ENCODE measurements around the gene ANAPC15.
"Not testable (repeated sequence)": the region's sequence is repeated elsewhere in the genome, so short reads cannot be mapped to it uniquely, and the experiment has no call there.

The ANAPC15 gene

DNA sequence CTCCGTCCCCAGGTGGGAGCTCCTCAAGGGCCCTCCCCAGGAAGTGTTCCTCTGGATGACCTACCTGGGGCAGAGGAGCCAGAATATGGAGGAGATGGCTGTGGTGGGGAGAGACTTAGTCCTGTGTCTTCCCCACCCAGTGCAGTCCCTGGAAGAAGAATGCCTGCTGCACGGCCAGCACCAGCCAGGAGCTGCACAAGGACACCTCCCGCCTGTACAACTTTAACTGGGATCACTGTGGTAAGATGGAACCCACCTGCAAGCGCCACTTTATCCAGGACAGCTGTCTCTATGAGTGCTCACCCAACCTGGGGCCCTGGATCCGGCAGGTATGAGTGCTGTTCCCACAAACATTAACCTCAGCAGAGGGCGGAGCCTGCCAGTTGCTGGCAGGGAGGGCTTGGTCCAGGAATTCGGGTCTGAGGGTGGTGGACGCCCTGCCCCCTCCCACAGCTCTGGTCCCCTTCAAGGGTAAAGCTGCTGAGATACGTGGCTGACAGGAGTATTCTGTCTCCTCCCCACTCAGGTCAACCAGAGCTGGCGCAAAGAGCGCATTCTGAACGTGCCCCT, 26.4 kb upstream of the ANAPC15 start:
- Histone ChIP-seq H3K27me3 (ENCODE audit: low read depth) (no peaks in the 10 kb centered on the region), H3K9me3 (no peaks in the 10 kb centered on the region), H3K36me3 (replicated peaks) (no peaks in the 10 kb centered on the region), H3K4me1 (no peaks in the 10 kb centered on the region), H3K4me3 (no peak overlapping the region)
- in situ Hi-C loops (cut with MboI; ENCODE audit: low sequenced_read_pairs) = no loop called here
- DNase-seq (ENCODE audit: low spot score in 2 of 2) = no peak

DNA sequence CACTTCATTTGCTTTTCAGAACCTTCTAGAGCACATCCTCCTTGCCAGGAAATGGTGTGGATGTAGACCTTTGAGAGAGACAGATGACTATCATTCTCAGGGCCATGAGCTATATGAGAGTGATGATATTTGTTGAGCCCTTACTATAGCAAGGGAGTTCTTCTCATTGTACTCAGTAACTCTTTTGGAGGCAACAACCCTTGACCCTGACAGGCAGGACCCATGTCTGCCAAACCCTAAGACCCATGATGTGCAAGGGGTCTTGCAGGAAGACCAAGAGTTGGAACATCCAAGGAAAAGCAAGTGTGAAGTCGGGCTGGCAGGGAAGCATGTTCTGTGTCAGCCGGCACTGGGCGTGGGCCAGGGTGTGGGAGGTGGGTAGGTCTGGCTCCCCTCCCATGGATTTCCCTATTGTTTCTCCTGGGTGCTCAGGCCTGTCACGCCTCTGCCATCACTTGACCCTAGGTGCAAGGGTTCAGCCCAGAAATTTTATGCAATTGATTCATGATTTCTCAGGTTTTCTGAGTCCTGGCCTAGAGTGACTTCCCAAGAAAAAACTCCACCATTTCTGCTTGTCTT, 24.3 kb upstream of the ANAPC15 start:
- DNase-seq (ENCODE audit: low spot score in 2 of 2) = no peak
- no peak overlapping the region for H3K4me3 ChIP-seq
- no peaks in the 10 kb centered on the region for H3K36me3 ChIP-seq (replicated peaks)
- no peaks in the 10 kb centered on the region for H3K4me1 ChIP-seq
- in situ Hi-C loops (cut with MboI; ENCODE audit: low sequenced_read_pairs) = no loop called here
- H3K9me3 ChIP-seq = no peaks in the 10 kb centered on the region
- no peaks in the 10 kb centered on the region for H3K27me3 ChIP-seq (ENCODE audit: low read depth)

DNA sequence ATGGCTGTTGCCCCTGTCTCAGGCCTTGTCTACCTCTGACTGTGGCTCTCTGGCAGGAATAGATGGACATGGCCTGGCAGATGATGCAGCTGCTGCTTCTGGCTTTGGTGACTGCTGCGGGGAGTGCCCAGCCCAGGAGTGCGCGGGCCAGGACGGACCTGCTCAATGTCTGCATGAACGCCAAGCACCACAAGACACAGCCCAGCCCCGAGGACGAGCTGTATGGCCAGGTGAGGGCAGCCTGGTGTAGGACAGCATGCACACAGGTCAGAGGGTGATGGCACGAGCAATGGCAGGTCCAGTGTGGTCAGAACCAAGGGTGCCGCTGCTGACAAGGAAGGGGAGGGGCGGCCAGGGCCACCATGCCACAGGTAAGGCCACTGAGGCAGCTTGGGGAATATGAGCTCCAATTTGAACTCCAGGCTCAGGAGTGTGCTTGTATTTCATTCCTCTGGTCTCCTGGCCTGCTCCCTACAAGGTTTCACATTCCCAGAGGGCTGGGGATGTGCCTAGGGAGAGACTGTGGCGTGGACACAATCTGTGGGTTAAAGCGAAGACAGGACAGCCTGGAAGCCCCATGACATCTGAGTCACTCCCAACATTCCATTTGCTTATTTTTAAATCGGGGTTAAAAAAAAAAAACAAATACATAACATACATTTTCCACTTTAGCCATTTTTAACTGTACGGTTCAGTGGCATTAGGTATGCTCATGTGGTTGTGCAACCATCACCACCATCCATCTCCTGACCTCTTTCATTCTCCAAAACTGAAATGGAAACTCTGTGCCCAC, 23.6 kb upstream of the ANAPC15 start:
- Histone ChIP-seq H3K36me3 (replicated peaks) (no peaks in the 10 kb centered on the region), H3K4me3 (no peak overlapping the region), H3K27me3 (ENCODE audit: low read depth) (no peaks in the 10 kb centered on the region), H3K9me3 (no peaks in the 10 kb centered on the region), H3K4me1 (no peaks in the 10 kb centered on the region)
- no peak for DNase-seq (ENCODE audit: low spot score in 2 of 2)
- in situ Hi-C loops (cut with MboI; ENCODE audit: low sequenced_read_pairs) = no loop called here

DNA sequence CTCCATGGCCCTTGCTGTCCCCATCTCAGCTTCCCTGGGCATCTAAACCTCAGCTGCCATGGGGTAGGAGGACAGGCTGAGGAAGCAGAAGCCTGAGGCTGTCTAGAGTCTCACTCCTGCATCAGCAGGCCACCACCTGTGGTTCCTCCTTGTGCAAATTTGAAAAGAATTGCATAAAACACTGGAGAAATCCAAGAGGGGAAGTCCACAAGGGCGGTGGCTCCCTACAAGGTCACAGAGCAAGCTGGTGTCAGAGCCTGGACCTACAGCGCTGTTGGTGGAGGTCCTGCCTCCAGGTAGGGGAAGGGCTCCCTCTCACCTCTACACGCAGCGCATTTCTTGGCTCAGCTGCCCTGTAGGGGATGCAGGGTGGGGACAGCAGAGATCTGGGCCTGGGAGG, 23.0 kb upstream of the ANAPC15 start, which contains the start of gene FOLR3:
FOLR3 (plus strand) TSS at position 253 of the 400 bp plus-strand sequence. CDS start 228 bp downstream, outside the sequence.
- H3K4me3 ChIP-seq; H3K4me1 ChIP-seq; in situ Hi-C loops (cut with MboI; ENCODE audit: low sequenced_read_pairs); DNase-seq (ENCODE audit: low spot score in 2 of 2); H3K36me3 ChIP-seq (replicated peaks); H3K27me3 ChIP-seq (ENCODE audit: low read depth); H3K9me3 ChIP-seq: not testable (repeated sequence)

DNA sequence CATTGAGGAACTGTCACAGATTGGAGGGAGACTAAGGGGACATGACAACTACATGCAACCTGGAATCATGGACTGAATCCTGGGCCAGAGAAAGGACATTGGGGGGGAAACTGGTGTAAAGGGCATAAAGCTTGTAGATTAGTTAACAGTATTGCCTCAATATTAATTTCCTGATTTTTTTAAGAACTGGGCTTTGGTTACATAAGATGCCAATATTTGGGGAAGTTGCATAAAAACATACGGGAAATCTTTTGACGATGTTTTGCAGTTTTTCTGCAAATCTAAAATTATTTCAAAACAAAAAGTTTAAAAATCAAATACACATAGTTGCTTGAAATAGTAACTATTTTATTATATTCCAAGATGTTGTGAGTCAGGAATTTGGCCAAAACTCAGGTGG, 20.2 kb upstream of the ANAPC15 start:
- H3K4me3 ChIP-seq = no peak overlapping the region
- no peaks in the 10 kb centered on the region for H3K27me3 ChIP-seq (ENCODE audit: low read depth)
- DNase-seq (ENCODE audit: low spot score in 2 of 2) = no peak
- in situ Hi-C loops (cut with MboI; ENCODE audit: low sequenced_read_pairs) = no loop called here
- H3K4me1 ChIP-seq = no peaks in the 10 kb centered on the region
- no peaks in the 10 kb centered on the region for H3K36me3 ChIP-seq (replicated peaks)
- H3K9me3 ChIP-seq = peaks cover 6% of the 10 kb centered on the region; the same call in 1 of the 2 replicates

DNA sequence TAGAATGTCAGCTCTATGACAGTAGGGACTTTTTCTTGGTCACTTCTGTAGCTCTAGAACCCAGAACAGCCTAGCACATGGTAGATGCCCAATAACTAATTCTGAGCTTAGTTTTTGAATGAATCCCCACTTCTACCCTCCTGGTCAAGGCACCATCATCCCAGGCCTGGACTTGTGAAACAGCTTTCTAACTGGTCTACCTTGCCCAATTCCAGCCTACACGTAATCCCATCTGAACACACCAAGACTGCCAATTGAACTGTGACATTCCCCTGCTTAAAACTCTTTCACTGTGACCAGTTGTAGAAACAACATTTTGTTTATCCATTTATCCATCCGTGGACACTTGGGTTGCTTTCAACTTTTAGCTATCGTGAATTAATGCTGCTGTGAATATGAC, 16.9 kb upstream of the ANAPC15 start:
- no peaks in the 10 kb centered on the region for H3K36me3 ChIP-seq (replicated peaks)
- no peak for DNase-seq (ENCODE audit: low spot score in 2 of 2)
- peaks cover 9% of the 10 kb centered on the region for H3K9me3 ChIP-seq
- no peak overlapping the region for H3K4me3 ChIP-seq
- in situ Hi-C loops (cut with MboI; ENCODE audit: low sequenced_read_pairs) = no loop called here
- H3K4me1 ChIP-seq = no peaks in the 10 kb centered on the region
- no peaks in the 10 kb centered on the region for H3K27me3 ChIP-seq (ENCODE audit: low read depth)

DNA sequence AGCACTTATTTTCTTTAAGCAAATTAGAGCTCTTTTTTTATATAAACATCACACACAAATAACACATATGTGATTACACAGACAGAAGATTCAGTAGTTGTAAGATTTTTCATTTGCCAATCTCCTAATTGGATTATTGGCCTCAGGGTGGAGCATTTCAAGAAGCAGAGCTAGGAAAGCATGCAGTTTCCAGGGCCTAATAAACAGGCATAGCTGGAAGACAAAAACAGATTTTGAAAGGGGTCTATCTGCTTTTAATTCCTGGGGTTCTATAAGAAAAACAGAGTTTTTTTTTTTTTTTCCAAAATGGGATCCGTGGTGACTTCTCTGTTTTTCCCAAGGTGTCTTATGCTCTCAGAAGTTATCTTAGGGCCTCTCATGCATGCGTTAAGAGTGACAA, 15.4 kb upstream of the ANAPC15 start:
- Histone ChIP-seq H3K4me1 (no peaks in the 10 kb centered on the region), H3K27me3 (ENCODE audit: low read depth) (no peaks in the 10 kb centered on the region), H3K4me3 (no peak overlapping the region), H3K9me3 (peaks cover 9% of the 10 kb centered on the region), H3K36me3 (replicated peaks) (no peaks in the 10 kb centered on the region)
- in situ Hi-C loops (cut with MboI; ENCODE audit: low sequenced_read_pairs) = no loop called here
- no peak for DNase-seq (ENCODE audit: low spot score in 2 of 2)

DNA sequence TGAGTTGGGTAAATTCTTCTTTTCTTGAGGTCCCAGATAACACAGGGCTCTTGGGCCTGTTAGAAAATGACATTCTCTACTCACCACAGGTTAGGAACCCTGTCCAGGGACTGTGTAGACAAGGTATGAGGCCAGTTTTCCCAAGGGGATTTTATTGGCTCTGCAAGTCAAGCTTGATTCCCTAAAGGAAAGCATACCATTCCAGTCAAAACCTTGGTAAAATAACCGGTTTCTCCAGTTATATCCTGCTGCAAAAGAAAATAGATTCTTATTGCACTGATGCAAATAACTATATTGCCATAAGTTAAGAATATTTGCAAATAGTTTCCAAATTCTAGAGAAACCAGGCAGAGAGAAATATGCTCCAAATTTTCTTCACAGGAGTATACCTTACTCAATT, 13.5 kb upstream of the ANAPC15 start:
- Histone ChIP-seq H3K4me3 (no peak overlapping the region), H3K4me1 (no peaks in the 10 kb centered on the region), H3K27me3 (ENCODE audit: low read depth) (no peaks in the 10 kb centered on the region), H3K9me3 (peaks cover 9% of the 10 kb centered on the region), H3K36me3 (replicated peaks) (no peaks in the 10 kb centered on the region)
- DNase-seq (ENCODE audit: low spot score in 2 of 2) = no peak
- in situ Hi-C loops (cut with MboI; ENCODE audit: low sequenced_read_pairs) = no loop called here

DNA sequence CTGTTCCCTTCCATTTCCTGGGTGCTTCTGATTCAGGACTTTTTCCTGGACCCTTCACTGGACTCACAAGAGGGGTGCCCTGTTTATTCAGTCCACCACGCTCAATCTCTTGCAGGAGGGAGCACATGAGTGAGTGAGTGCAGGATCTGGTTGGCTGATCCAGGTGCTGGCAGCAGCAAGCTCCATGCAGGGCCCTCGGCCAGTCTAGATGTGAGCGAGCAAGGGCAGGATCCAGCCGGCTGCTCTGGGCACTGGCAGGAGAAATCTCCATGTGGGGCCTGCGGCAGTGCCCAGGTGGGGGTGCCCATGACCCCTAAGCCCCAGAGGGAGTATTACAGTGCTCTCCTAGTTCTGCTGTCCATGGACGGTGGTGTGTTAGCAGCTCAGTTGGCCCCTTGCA, 11.6 kb upstream of the ANAPC15 start:
- in situ Hi-C loops (cut with MboI; ENCODE audit: low sequenced_read_pairs) = no loop called here
- Histone ChIP-seq H3K9me3 (peaks cover 9% of the 10 kb centered on the region), H3K27me3 (ENCODE audit: low read depth) (no peaks in the 10 kb centered on the region), H3K4me3 (no peak overlapping the region), H3K36me3 (replicated peaks) (no peaks in the 10 kb centered on the region), H3K4me1 (no peaks in the 10 kb centered on the region)
- DNase-seq (ENCODE audit: low spot score in 2 of 2) = no peak

DNA sequence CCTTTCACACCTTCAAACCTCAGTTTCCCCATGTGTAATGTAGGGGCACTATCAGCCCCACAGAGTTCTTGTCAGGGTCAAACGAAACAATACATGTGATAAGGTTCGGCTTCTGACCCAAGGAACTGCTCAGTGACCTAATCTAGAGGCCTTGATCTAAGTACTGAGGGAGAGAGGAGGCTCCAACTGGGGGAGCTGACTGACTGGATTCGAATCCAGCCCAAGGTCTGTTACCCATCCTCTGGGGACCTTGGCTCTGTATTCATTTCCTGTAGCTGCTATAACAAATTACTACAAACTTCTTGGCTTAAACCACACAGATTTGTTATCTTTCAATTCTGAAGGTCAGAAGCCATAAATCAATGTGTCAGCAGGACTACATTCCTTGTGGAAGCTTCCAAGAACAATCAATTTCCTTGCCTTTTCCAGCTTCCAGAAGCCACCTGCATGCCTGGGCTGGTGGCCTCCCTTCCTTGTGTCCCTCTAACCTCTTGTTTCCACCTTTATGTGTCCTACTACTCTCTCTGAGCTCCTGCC, 10.7 kb upstream of the ANAPC15 start:
- in situ Hi-C loops (cut with MboI; ENCODE audit: low sequenced_read_pairs) = no loop called here
- no peak for DNase-seq (ENCODE audit: low spot score in 2 of 2)

DNA sequence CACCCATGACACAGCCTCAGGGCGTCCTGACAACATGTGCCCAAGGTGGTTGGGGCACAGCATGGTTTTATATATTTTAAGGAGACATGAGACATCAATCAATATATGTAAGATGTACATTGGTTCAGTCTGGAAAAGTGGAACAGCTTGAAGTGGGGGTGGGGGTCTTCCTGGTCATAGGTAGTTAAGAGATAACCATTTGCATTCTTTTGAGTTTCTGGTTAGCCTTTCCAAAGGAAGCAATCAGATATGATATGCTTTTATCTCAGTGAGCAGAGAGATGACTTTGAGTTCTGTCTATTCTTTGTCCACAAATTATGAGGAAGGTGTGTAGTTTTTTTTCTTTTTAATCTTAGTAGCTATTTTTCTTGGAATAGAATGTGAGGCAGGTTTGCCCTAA, 10.1 kb upstream of the ANAPC15 start:
- H3K36me3 ChIP-seq (replicated peaks) = no peaks in the 10 kb centered on the region
- H3K27me3 ChIP-seq (ENCODE audit: low read depth) = no peaks in the 10 kb centered on the region
- H3K9me3 ChIP-seq = peaks cover 4% of the 10 kb centered on the region; the same call in 1 of the 2 replicates
- H3K4me1 ChIP-seq = no peaks in the 10 kb centered on the region
- in situ Hi-C loops (cut with MboI; ENCODE audit: low sequenced_read_pairs) = no loop called here
- no peak overlapping the region for H3K4me3 ChIP-seq
- DNase-seq (ENCODE audit: low spot score in 2 of 2) = no peak

More for the DNA sequence above, 10.7 kb upstream of the ANAPC15 start:
- no peaks in the 10 kb centered on the region for H3K4me1 ChIP-seq
- H3K9me3 ChIP-seq = peaks cover 4% of the 10 kb centered on the region
- H3K36me3 ChIP-seq (replicated peaks) = no peaks in the 10 kb centered on the region
- H3K27me3 ChIP-seq (ENCODE audit: low read depth) = no peaks in the 10 kb centered on the region
- H3K4me3 ChIP-seq = no peak overlapping the region

DNA sequence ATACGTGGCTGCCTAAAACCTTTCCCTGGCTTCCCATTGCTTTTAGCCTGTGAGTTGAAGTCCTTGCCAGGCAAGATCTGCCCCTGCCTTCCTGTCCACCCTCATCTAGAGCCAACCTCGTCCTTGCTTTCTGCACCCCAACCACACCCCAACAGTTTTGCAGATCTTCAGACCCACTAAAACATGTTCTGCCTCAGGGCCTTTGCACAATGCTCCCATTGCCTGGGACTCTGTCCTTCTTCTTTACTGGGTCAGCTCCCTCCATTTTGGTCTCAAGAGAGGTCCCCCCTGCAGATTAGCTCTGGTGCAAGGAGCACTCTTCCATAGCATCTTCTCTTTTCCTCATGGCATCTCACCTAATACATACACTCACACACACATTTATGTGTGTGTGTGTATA, 8.4 kb upstream of the ANAPC15 start:
- no peaks in the 10 kb centered on the region for H3K27me3 ChIP-seq (ENCODE audit: low read depth)
- no peaks in the 10 kb centered on the region for H3K4me1 ChIP-seq
- no peaks in the 10 kb centered on the region; the same call in 1 of the 2 replicates for H3K9me3 ChIP-seq
- no peaks in the 10 kb centered on the region for H3K36me3 ChIP-seq (replicated peaks)
- H3K4me3 ChIP-seq = no peak overlapping the region
- DNase-seq (ENCODE audit: low spot score in 2 of 2) = no peak
- in situ Hi-C loops (cut with MboI; ENCODE audit: low sequenced_read_pairs) = no loop called here

DNA sequence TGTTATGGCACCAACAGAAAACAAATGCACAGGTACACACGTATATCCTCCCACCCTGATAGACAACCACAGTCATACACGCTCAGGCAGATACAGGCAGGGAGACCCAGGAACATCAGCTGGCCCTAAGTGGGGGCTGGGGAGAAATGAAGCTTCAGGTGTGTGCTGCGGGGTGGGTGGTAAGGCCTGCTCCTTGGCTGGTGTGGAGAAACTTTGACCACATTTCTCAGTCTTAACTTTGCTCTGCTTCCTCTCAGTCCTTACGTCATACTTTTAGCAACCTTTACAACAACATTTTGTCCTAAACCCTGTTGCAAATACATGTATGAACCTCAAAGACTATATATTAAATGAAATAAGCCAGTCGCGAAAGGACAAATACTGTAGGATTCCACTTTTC, 6.7 kb upstream of the ANAPC15 start:
- H3K9me3 ChIP-seq = no peaks in the 10 kb centered on the region
- H3K4me1 ChIP-seq = no peaks in the 10 kb centered on the region
- in situ Hi-C loops (cut with MboI; ENCODE audit: low sequenced_read_pairs) = no loop called here
- no peaks in the 10 kb centered on the region for H3K27me3 ChIP-seq (ENCODE audit: low read depth)
- DNase-seq (ENCODE audit: low spot score in 2 of 2) = no peak
- no peak overlapping the region for H3K4me3 ChIP-seq
- no peaks in the 10 kb centered on the region for H3K36me3 ChIP-seq (replicated peaks)
